ENCODE results near the gene ESYT3.

DNA sequence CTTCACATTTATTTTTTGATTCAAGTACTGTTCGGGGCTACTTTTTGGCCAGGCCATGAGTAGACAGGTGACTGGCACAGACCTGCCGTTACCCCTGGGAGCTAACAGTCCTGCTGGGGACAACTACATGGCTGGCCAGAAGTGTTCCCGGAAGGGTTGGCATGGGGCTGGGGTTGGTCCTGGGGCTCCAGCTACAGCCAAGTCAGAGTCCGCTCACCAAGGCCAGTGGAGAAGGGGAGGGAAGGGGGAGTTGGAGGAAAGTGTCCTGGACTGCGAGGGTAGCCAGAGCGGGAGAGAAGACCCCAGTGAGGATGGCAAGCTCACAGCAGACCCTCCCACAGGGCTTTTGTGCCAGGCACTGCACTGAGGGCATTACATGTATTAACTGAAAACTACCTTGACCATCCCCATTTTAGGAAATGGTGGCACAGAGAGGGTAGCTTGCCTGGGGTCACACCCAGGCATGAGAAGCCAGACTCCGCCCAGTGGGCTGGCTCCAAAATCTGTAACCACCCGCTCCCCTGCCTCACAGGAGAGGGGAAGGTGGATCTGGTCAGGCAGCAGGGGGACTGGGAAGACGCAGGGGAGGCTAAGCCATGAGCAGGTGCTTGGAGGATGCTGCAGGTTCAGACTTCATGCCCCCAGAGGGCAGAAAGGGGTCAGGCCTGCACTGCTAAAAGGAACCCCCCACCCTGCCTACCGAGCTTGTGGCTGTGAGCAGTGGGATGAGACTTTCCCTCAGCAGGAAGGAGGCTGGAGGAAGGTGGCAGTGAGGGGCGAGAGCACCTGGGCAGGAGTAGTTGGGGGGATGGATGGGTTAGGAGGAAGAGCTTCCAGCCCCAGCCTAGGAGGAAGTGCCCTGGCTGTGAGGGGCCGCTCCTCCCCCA, 38.3 kb upstream of the ESYT3 start:
- TF ChIP-seq, protein P1, sequence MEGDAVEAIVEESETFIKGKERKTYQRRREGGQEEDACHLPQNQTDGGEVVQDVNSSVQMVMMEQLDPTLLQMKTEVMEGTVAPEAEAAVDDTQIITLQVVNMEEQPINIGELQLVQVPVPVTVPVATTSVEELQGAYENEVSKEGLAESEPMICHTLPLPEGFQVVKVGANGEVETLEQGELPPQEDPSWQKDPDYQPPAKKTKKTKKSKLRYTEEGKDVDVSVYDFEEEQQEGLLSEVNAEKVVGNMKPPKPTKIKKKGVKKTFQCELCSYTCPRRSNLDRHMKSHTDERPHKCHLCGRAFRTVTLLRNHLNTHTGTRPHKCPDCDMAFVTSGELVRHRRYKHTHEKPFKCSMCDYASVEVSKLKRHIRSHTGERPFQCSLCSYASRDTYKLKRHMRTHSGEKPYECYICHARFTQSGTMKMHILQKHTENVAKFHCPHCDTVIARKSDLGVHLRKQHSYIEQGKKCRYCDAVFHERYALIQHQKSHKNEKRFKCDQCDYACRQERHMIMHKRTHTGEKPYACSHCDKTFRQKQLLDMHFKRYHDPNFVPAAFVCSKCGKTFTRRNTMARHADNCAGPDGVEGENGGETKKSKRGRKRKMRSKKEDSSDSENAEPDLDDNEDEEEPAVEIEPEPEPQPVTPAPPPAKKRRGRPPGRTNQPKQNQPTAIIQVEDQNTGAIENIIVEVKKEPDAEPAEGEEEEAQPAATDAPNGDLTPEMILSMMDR (conservative IDR thresholded peaks at IDR 0.05; ENCODE audit: low read length), result no peak
- no peak for TF ChIP-seq EZH2phosphoT487 (IDR thresholded peaks at IDR 0.05; ENCODE audit: borderline replicate concordance, low read depth, low read length)

Data from OCI-LY7 (cell line).